Measurements from ENCODE around the gene CAPN12.
"Not testable (repeated sequence)": the region's sequence is repeated elsewhere in the genome, so short reads cannot be mapped to it uniquely, and the experiment has no call there.

CAPN12 gene, protein sequence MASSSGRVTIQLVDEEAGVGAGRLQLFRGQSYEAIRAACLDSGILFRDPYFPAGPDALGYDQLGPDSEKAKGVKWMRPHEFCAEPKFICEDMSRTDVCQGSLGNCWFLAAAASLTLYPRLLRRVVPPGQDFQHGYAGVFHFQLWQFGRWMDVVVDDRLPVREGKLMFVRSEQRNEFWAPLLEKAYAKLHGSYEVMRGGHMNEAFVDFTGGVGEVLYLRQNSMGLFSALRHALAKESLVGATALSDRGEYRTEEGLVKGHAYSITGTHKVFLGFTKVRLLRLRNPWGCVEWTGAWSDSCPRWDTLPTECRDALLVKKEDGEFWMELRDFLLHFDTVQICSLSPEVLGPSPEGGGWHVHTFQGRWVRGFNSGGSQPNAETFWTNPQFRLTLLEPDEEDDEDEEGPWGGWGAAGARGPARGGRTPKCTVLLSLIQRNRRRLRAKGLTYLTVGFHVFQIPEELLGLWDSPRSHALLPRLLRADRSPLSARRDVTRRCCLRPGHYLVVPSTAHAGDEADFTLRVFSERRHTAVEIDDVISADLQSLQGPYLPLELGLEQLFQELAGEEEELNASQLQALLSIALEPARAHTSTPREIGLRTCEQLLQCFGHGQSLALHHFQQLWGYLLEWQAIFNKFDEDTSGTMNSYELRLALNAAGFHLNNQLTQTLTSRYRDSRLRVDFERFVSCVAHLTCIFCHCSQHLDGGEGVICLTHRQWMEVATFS

DNA sequence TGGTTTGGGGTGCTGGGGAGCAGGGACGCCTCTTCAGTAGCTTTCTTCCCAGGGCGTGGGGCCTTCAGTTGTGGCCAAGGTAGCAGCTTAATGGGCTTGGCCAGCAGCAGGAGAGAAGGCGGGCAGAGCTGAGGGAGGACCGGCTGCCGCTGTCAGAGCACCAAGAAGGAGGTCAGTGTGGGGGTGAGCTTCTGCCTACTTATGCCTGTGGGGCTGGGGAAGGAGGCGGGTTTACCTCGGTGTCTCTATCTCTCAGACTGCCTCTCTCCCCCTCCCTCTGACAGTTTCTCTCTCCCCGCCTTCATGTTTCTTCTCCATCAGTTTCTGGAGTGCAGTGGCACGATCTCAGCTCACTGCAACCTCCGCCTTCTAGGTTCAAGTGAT, at the start of gene CAPN12:
Gene CAPN12 (minus strand): TSS at position 177 of the 384 bp plus-strand sequence. CDS start 309 bp downstream, outside the sequence.
- DNase-seq (ENCODE audit: low read depth in 1 of 2, low spot score in 1 of 2): no peak

DNA sequence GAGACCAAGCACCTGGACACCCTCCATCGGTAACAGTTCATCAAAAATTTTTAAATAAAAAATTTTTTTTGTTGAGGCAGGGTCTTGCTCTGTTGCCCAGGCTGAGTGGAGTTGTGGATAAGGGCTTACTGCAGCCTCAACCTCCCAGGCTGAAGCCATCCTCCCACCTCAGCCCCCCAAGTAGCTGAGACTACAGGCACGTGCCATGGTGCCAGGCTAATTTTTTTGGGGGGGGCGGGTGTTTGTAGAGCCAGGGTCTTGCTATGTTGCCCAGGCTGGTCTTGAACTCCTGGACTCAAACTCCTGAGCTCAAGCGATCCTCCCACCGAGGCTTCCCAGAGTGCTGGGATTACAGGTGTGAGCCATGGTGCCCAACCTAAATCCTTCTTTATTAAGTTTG, 49.4 kb upstream of the CAPN12 start:
- no peak for DNase-seq (ENCODE audit: low read depth in 1 of 2, low spot score in 1 of 2)

- DNase-seq (ENCODE audit: low read depth in 1 of 2, low spot score in 1 of 2): no peak
Measured at GRCh38 chr19:38793177-38793576, 48.9 kb upstream of the CAPN12 start.

GRCh38 chr19:38792250-38793111, 48.2 kb upstream of the CAPN12 start:
- peak in 1 of 2 donors; percentile 25 for DNase-seq (ENCODE audit: low read depth in 1 of 2, low spot score in 1 of 2)

- not testable (repeated sequence) for DNase-seq (ENCODE audit: low read depth in 1 of 2, low spot score in 1 of 2)
Measured at GRCh38 chr19:38791451-38792064, 47.3 kb upstream of the CAPN12 start.

GRCh38 chr19:38790507-38791403, 46.5 kb upstream of the CAPN12 start:
- DNase-seq (ENCODE audit: low read depth in 1 of 2, low spot score in 1 of 2): not testable (repeated sequence)

GRCh38 chr19:38788478-38789243, 44.4 kb upstream of the CAPN12 start, which contains the start of gene LGALS7B:
Gene LGALS7B, plus strand, starts transcription at chr19:38789200. Its CDS starts 27 bp downstream, at chr19:38789227.
- DNase-seq (ENCODE audit: low read depth in 1 of 2, low spot score in 1 of 2): no peak

DNA sequence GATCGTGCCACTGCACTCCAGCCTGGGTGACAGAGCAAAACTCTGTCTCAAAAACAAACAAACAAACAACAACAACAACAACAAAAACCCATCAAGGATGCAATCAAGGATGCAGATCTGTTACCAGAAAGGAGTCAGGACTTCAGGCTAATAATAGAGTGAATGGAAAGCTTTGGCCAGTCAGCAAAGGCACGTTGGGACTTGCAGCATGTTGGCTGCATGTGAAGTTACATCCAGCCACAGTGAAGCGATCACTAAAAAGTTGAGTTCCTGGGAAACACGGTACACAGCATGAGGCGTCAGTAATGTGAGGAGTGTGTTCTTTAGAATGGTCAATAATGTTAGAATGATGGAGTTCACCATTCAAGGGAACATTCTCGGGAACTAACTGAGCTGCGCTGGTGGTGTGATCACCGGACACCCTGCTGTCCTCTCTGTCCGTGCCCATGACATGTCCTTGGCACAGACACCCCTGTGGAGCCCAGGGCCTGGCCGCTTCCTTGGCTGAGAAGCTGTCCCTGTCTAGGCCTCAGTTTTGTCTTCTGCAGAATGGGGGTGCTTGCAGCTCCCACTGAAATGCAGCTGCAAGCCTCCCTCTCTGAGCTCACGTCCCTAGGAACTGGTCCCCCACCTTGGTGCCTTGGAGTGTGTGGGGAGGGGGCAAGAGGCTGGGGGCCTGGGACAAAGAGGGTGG, 42.4 kb upstream of the CAPN12 start:
- DNase-seq (ENCODE audit: low read depth in 1 of 2, low spot score in 1 of 2): no peak

DNA sequence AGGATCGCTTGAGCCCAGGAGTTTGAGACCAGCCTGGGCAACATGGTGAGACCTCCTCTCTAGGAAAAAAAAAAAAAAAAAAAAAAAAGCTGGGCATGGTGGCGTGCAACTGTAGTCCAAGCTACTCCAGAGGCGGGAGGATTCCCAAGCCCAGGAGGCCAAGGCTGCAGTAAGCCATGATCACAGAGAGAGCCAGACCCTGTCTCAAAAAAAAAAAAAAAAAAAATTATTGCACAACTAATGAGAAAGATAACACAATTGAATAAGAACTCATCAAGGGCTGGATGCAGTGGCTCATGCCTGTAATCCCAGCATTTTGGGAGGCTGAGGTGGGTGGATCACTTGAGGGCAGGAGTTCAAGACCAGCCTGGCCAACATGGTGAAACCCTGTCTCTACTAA, 41.8 kb upstream of the CAPN12 start:
- DNase-seq (ENCODE audit: low read depth in 1 of 2, low spot score in 1 of 2): not testable (repeated sequence)

DNA sequence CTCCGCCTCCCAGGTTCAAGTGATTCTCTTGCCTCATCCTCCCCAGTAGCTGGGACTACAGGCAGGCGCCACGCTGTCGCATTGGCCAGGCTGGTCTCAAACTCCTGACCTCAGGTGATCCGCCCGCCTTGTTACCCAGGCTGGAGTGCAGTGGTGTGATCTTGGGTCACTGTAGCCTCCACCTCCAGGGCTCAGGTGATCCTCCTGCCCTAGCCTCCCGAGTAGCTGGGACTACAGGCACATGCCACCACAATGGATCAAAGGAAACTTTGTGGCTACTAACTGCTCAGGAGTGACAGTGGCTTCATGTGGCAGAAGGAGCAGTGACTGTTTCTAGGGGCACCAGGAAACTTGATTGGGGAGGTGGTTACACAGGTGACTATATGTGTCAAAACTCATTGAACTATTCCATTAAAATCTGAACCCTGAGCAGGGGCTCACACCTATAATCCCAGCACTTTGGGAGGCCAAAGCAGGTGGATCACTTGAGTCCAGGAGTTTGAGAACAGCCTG, 41.0 kb upstream of the CAPN12 start:
- DNase-seq (ENCODE audit: low read depth in 1 of 2, low spot score in 1 of 2): no peak

DNA sequence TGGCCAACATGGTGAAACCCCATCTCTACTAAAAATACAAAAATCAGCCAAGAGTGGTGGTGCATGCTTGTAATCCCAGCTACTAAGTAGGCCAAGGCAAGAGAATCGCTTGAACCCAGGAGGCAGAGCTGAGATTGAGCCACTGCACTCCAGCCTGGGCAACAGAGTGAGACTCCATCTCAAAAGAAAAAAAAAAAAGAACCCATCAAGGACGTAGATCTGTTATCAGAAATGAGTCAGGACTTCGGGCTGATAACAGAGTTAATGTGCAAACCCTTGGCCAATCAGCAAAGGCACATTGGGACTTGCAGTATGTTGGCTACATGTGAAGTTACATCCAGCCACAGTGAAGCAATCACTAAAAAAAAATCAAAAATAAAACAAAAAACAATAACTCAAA, 40.0 kb upstream of the CAPN12 start:
- no peak for DNase-seq (ENCODE audit: low read depth in 1 of 2, low spot score in 1 of 2)

- not testable (repeated sequence) for DNase-seq (ENCODE audit: low read depth in 1 of 2, low spot score in 1 of 2)
Measured at GRCh38 chr19:38782212-38782611, 37.9 kb upstream of the CAPN12 start.

DNA sequence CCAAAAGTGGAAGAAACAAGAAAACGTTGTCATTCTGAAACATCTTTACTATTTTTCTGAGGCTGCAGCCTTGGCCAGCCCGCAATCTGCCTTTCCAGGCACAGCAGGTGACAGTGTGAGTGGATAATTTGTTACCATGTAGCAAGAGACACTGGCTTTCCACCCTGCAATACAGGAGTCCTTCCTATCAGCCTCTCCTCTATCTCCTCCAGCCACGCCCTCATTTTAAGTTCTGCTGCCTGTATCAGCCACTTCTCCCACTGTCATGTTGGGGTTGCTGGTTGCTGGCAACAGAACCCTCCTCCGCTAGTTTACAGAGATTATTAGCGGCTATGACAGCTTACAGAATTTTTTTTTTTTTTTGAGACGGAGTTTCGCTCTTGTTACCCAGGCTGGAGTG, 36.8 kb upstream of the CAPN12 start:
- no peak for DNase-seq (ENCODE audit: low read depth in 1 of 2, low spot score in 1 of 2)

GRCh38 chr19:38780443-38780842, 36.2 kb upstream of the CAPN12 start:
- no peak for DNase-seq (ENCODE audit: low read depth in 1 of 2, low spot score in 1 of 2)

DNA sequence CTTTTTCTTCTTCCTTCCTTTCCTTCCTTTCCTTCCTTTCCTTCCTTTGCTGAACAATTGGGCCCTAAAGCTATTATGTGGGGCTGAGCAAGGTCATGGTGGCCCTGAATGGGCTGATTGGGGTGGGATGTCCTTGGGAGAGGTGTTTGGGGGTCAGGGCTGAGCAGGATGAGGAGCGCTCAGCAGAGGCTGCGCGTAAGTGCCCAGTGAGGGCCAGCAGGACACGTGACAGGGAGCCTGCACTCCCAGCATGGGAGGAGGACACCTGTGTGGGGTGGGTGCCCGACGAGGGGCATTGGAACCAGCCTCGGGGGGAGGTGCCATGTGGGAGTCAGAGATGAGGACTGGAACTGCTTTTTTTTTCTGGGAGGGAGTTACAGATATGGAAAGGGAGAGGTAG, 34.5 kb upstream of the CAPN12 start:
- DNase-seq (ENCODE audit: low read depth in 1 of 2, low spot score in 1 of 2): no peak

DNA sequence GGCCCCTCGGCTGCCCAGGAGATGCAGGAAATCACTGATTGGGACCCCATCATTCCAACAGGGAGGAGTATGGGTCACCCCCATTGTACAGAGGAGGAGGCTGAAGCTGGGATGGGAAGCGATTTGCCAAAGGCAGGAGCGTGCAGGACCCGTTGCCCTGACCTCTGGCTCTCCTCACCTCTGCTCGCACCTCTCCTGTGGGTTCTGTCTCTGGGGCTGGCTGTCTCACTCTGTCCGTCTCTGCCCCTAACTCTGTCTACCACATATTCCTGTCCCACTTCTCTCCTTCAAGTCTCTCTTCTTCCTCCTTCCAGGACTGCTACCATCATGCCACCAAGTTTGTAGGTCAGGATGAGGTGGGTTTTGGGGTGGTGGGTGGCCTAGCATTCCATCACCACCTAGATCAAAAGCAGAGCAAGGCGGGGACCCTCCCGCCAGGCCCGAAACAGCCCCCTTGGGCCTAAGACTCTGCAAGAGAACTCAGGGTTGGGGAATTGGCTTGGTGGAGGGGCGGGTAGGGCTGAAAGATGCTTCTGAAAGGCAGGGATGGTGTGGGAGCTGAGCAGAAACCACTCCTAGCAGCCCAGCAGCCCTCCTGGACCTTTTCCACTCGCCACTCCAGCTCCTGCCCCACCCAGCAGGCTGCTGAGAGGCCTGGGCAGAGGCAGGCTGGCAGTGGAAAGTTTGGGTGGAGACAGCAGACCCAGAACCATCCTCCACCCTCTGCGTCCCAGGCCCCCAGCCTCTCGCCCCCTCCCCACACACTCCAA, 30.1 kb upstream of the CAPN12 start:
- no peak for DNase-seq (ENCODE audit: low read depth in 1 of 2, low spot score in 1 of 2)

GRCh38 chr19:38773469-38774177, 29.3 kb upstream of the CAPN12 start, which contains the start of gene LGALS7:
Gene LGALS7, minus strand, starts transcription at chr19:38773517. Its CDS starts 25 bp downstream, at chr19:38773492.
- no peak for DNase-seq (ENCODE audit: low read depth in 1 of 2, low spot score in 1 of 2)
